Breast epithelium (tissue), 3 donors: ENCODE measurements around the gene CNTNAP5.

ENCODE experiments used
- CTCF ChIP-seq, 3 donors: fragments of 450-650 bp; IDR thresholded peaks; one replicate each; pipeline ENCODE4 v1.5.1; 2016 to 2017; ENCODE audit warnings: antibody characterized with exemption in 3 of 3, mild to moderate bottlenecking in 3 of 3, moderate library complexity in 3 of 3
- POLR2A ChIP-seq: fragments of 450-650 bp; IDR thresholded peaks from one replicate; pipeline ENCODE4 v1.6.1; 2016; ENCODE audit warnings: antibody characterized with exemption, mild to moderate bottlenecking, moderate library complexity
- POLR2AphosphoS5 ChIP-seq, 3 donors: sonication (generic); formaldehyde crosslinking; IDR thresholded peaks; one replicate each; pipeline ENCODE4 v1.6.1; 2017; ENCODE audit warnings: antibody characterized with exemption in 3 of 3

GRCh38 chr2:124286089-124286783 lies 261.1 kb downstream of the CNTNAP5 start:
- TF ChIP-seq POLR2AphosphoS5 (IDR thresholded peaks at IDR 0.05) (no peak), CTCF (IDR thresholded peaks at IDR 0.05) (no peak), POLR2A (no peak)
